ENCODE data around the gene NKAP. TPM values are rescaled to one million over a fixed set of nuclear protein-coding genes. Genes with fewer than 3 reads are reported as not detected.

The NKAP gene
- total and polyA plus RNA-seq, 4 donors, result 2.4 to 3.3 (median 2.7) TPM

- WGBS, result 86% methylated on average over 5 of the region's 5 CpGs
Observed at GRCh38 chrX:119880076-119880475, 63.5 kb downstream of the NKAP start.

GRCh38 chrX:119878740-119879139 lies 64.8 kb downstream of the NKAP start:
- H3K4me3 ChIP-seq (ENCODE audit: low read depth in 1 of 3, low read length in 3 of 3), result no peak overlapping the region
- TF ChIP-seq EGR1 (IDR thresholded peaks at IDR 0.05; ENCODE audit: low read depth in 2 of 2) (no peak), FOXA1 (IDR thresholded peaks at IDR 0.05) (no peak), YY1 (IDR thresholded peaks at IDR 0.05) (no peak), HNF4G (IDR thresholded peaks at IDR 0.05) (no peak), TAF1 (conservative IDR thresholded peaks at IDR 0.05) (no peak), JUND (IDR thresholded peaks at IDR 0.05) (no peak), HNF4A (conservative IDR thresholded peaks at IDR 0.05) (no peak), NR2F2 (IDR thresholded peaks at IDR 0.05) (no peak), RAD21 (IDR thresholded peaks at IDR 0.05) (no peak)
- TF ChIP-seq, protein P1, sequence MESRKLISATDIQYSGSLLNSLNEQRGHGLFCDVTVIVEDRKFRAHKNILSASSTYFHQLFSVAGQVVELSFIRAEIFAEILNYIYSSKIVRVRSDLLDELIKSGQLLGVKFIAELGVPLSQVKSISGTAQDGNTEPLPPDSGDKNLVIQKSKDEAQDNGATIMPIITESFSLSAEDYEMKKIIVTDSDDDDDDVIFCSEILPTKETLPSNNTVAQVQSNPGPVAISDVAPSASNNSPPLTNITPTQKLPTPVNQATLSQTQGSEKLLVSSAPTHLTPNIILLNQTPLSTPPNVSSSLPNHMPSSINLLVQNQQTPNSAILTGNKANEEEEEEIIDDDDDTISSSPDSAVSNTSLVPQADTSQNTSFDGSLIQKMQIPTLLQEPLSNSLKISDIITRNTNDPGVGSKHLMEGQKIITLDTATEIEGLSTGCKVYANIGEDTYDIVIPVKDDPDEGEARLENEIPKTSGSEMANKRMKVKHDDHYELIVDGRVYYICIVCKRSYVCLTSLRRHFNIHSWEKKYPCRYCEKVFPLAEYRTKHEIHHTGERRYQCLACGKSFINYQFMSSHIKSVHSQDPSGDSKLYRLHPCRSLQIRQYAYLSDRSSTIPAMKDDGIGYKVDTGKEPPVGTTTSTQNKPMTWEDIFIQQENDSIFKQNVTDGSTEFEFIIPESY (IDR thresholded peaks at IDR 0.05), result no peak
- TF ChIP-seq, protein P2, sequence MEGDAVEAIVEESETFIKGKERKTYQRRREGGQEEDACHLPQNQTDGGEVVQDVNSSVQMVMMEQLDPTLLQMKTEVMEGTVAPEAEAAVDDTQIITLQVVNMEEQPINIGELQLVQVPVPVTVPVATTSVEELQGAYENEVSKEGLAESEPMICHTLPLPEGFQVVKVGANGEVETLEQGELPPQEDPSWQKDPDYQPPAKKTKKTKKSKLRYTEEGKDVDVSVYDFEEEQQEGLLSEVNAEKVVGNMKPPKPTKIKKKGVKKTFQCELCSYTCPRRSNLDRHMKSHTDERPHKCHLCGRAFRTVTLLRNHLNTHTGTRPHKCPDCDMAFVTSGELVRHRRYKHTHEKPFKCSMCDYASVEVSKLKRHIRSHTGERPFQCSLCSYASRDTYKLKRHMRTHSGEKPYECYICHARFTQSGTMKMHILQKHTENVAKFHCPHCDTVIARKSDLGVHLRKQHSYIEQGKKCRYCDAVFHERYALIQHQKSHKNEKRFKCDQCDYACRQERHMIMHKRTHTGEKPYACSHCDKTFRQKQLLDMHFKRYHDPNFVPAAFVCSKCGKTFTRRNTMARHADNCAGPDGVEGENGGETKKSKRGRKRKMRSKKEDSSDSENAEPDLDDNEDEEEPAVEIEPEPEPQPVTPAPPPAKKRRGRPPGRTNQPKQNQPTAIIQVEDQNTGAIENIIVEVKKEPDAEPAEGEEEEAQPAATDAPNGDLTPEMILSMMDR (IDR thresholded peaks at IDR 0.05; ENCODE audit: low read depth, low read length, missing input control), result no peak
- TF ChIP-seq, protein P3, sequence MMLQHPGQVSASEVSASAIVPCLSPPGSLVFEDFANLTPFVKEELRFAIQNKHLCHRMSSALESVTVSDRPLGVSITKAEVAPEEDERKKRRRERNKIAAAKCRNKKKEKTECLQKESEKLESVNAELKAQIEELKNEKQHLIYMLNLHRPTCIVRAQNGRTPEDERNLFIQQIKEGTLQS (IDR thresholded peaks at IDR 0.05), result no peak
- no peak for DNase-seq (ENCODE audit: low spot score)
- H3K9ac ChIP-seq (ENCODE audit: low read depth in 1 of 2, low read length in 2 of 2), result no peak overlapping the region
- H3K27me3 ChIP-seq (ENCODE audit: control insufficient read depth in 4 of 4, insufficient read depth in 4 of 4, low read length in 3 of 4), result no peaks in the 10 kb centered on the region
- no peaks in the 10 kb centered on the region for H3K9me3 ChIP-seq (ENCODE audit: control insufficient read depth in 4 of 4, low read length in 3 of 4)
- H3K36me3 ChIP-seq (ENCODE audit: control insufficient read depth in 4 of 4, insufficient read depth in 3 of 4, low read depth in 1 of 4, low read length in 3 of 4), result peaks cover 0 to 3% (median 0%) of the 10 kb centered on the region in 4 donors
- WGBS, result 83% methylated on average over 2 of the region's 2 CpGs
- no peak overlapping the region for H3K27ac ChIP-seq (ENCODE audit: low read depth in 1 of 2, low read length in 2 of 2)
- no peaks in the 10 kb centered on the region for H3K4me1 ChIP-seq (ENCODE audit: control insufficient read depth in 4 of 4, insufficient read depth in 4 of 4, low read length in 3 of 4)

More at GRCh38 chrX:119880076-119880475, 63.5 kb downstream of the NKAP start:
- Histone ChIP-seq H3K36me3 (ENCODE audit: control insufficient read depth in 4 of 4, insufficient read depth in 3 of 4, low read depth in 1 of 4, low read length in 3 of 4) (peaks cover 0 to 3% (median 0%) of the 10 kb centered on the region in 4 donors), H3K9ac (ENCODE audit: low read depth in 1 of 2, low read length in 2 of 2) (no peak overlapping the region), H3K4me3 (ENCODE audit: low read depth in 1 of 3, low read length in 3 of 3) (no peak overlapping the region), H3K27ac (ENCODE audit: low read depth in 1 of 2, low read length in 2 of 2) (no peak overlapping the region), H3K27me3 (ENCODE audit: control insufficient read depth in 4 of 4, insufficient read depth in 4 of 4, low read length in 3 of 4) (no peaks in the 10 kb centered on the region), H3K9me3 (ENCODE audit: control insufficient read depth in 4 of 4, low read length in 3 of 4) (no peaks in the 10 kb centered on the region), H3K4me1 (ENCODE audit: control insufficient read depth in 4 of 4, insufficient read depth in 4 of 4, low read length in 3 of 4) (no peaks in the 10 kb centered on the region)
- TF ChIP-seq TAF1 (conservative IDR thresholded peaks at IDR 0.05) (no peak), RXRA (IDR thresholded peaks at IDR 0.05) (no peak), NR2F2 (IDR thresholded peaks at IDR 0.05) (no peak)
- no peak for DNase-seq (ENCODE audit: low spot score)

- H3K27me3 ChIP-seq (ENCODE audit: control insufficient read depth in 4 of 4, insufficient read depth in 4 of 4, low read length in 3 of 4), result no peaks in the 10 kb centered on the region
- peaks cover 2 to 6% (median 4%) of the 10 kb centered on the region in 4 donors for H3K4me1 ChIP-seq (ENCODE audit: control insufficient read depth in 4 of 4, insufficient read depth in 4 of 4, low read length in 3 of 4)
- H3K4me3 ChIP-seq (ENCODE audit: low read depth in 1 of 3, low read length in 3 of 3), result peak within 1 kb of the TSS; percentile 79 to 93 (median 93)
- peak; percentile 82 for DNase-seq (ENCODE audit: low spot score)
- H3K36me3 ChIP-seq (ENCODE audit: control insufficient read depth in 4 of 4, insufficient read depth in 3 of 4, low read depth in 1 of 4, low read length in 3 of 4), result peaks cover 0 to 3% (median 0%) of the 10 kb centered on the region in 4 donors
- H3K27ac ChIP-seq (ENCODE audit: low read depth in 1 of 2, low read length in 2 of 2), result peak within 1 kb of the TSS; percentile 68 to 94
- under 1% methylated on average over 62 of the region's 62 CpGs for WGBS
- peak within 1 kb of the TSS; percentile 90 to 91 for H3K9ac ChIP-seq (ENCODE audit: low read depth in 1 of 2, low read length in 2 of 2)
- no peaks in the 10 kb centered on the region for H3K9me3 ChIP-seq (ENCODE audit: control insufficient read depth in 4 of 4, low read length in 3 of 4)
- TF ChIP-seq GABPA (IDR thresholded peaks at IDR 0.05 in 1 of 2, conservative IDR thresholded peaks at IDR 0.05 in 1 of 2) (peak; percentile 23 to 88), RXRA (IDR thresholded peaks at IDR 0.05) (peak; percentile 65 to 83), RAD21 (IDR thresholded peaks at IDR 0.05) (peak in 1 of 2 donors; percentile 29), EGR1 (IDR thresholded peaks at IDR 0.05; ENCODE audit: low read depth in 2 of 2) (peak in 1 of 2 donors; percentile 29), TAF1 (conservative IDR thresholded peaks at IDR 0.05) (peak; percentile 83), HNF4G (IDR thresholded peaks at IDR 0.05) (no peak), HNF4A (conservative IDR thresholded peaks at IDR 0.05) (peak; percentile 14 to 24), FOXA1 (IDR thresholded peaks at IDR 0.05) (no peak), FOXA2 (IDR thresholded peaks at IDR 0.05) (no peak), NR2F2 (IDR thresholded peaks at IDR 0.05) (no peak)
- TF ChIP-seq, protein P1 (IDR thresholded peaks at IDR 0.05), result peak; percentile 97
- TF ChIP-seq, protein P3 (IDR thresholded peaks at IDR 0.05), result no peak
Observed at GRCh38 chrX:119871599-119872395, 71.8 kb downstream of the NKAP start, which contains the start of the genes NDUFA1 and RNF113A. TSS of gene NDUFA1 (plus strand) at chrX:119871832. CDS start at chrX:119871912, 80 bp downstream. TSS of gene RNF113A (minus strand) at chrX:119871733. CDS start at chrX:119871613, 120 bp downstream.

Data from liver (tissue), 9 donors.